Activated T-helper 9 cell treated with anti-CD3 and anti-CD28 coated beads, Interleukin-2, amount 50 U/mL, for 16 hours (primary cell): ENCODE measurements around the gene SENP3.
A peak's percentile ranks its signal among the peaks of the same experiment; 100 is the strongest.

ENCODE experiments used
- DNase-seq: peaks from one replicate; pipeline ENCODE4 v3.0.0-alpha.2; 2020; ENCODE audit warnings: low read depth

The SENP3 gene

GRCh38 chr17:7556627-7557026 lies 5.1 kb upstream of the SENP3 start:
- no peak for DNase-seq

GRCh38 chr17:7557147-7557764 lies 4.5 kb upstream of the SENP3 start:
- no peak for DNase-seq

GRCh38 chr17:7557775-7558543 lies 3.8 kb upstream of the SENP3 start:
- no peak for DNase-seq

GRCh38 chr17:7558544-7559319 lies 3.0 kb upstream of the SENP3 start, which contains the start of gene TNFSF13:
Gene TNFSF13, plus strand, starts transcription at chr17:7558750. Its CDS starts 290 bp downstream, at chr17:7559040.
- DNase-seq: no peak

- DNase-seq: no peak
Observed at GRCh38 chr17:7559320-7560171, 2.2 kb upstream of the SENP3 start.

- DNase-seq: peak; percentile 28
Observed at GRCh38 chr17:7560172-7561027, 1.3 kb upstream of the SENP3 start.

- DNase-seq: peak; percentile 80
Observed at GRCh38 chr17:7561028-7561575, 617 bp upstream of the SENP3 start.

GRCh38 chr17:7562208-7562605 lies 488 bp downstream of the SENP3 start:
- DNase-seq: no peak

GRCh38 chr17:7563115-7563869 lies 1.6 kb downstream of the SENP3 start:
- no peak for DNase-seq

- DNase-seq: no peak
Observed at GRCh38 chr17:7569571-7569970, 7.9 kb downstream of the SENP3 start.

GRCh38 chr17:7570351-7570750 lies 8.6 kb downstream of the SENP3 start:
- DNase-seq: no peak

- DNase-seq: no peak
Observed at GRCh38 chr17:7572338-7572587, 10.5 kb downstream of the SENP3 start.

- peak; percentile 99 for DNase-seq
Observed at GRCh38 chr17:7572588-7573323, 11.0 kb downstream of the SENP3 start.

- peak; percentile 87 for DNase-seq
Observed at GRCh38 chr17:7573324-7574080, 11.8 kb downstream of the SENP3 start.

- no peak for DNase-seq
Observed at GRCh38 chr17:7574176-7574953, 12.6 kb downstream of the SENP3 start.

- DNase-seq: no peak
Observed at GRCh38 chr17:7575481-7575883, 13.8 kb downstream of the SENP3 start.

- DNase-seq: no peak
Observed at GRCh38 chr17:7575959-7576358, 14.2 kb downstream of the SENP3 start.

GRCh38 chr17:7576432-7576937 lies 14.8 kb downstream of the SENP3 start:
- DNase-seq: no peak
